Fibroblast of pulmonary artery (primary cell): ENCODE data around the gene MTHFD1L.

Experiments used
- DNase-seq: peaks from one replicate; pipeline ENCODE4 v3.0.0-alpha.2; 2010; ENCODE audit warnings: low read depth
- H3K4me3 ChIP-seq: replicated peaks from 2 replicates; pipeline ENCODE4 v1.5.1; 2011; ENCODE audit warnings: low read depth, mild to moderate bottlenecking, control low read depth, low read length, moderate library complexity
- TF ChIP-seq, protein P1 (sequence below): IDR thresholded peaks from 2 replicates; pipeline ENCODE4 v1.5.1; 2011; ENCODE audit warnings: mild to moderate bottlenecking, control low read depth, low read length, inconsistent platforms; ENCODE audit errors: missing control alignments

The MTHFD1L gene

DNA sequence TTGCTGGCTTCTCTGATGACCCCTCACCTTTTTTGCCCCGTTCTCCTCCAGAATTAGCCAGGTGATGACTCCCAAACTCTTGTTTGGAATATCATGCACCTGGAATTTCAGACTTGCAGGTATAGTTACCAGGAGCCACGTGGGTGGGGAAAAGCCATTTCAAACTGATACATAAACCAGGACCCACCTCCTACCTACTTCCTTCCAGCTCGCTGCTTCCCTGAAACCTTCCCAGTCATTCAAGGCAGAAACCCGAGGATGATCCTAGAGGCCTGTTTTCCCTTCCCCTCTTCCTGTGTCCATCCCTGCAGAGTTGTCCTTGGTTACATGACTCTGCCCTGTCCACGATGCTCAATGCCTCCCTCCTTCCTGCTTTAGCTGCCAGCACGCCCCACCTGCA, 101.9 kb downstream of the MTHFD1L start:
- TF ChIP-seq, protein P1, sequence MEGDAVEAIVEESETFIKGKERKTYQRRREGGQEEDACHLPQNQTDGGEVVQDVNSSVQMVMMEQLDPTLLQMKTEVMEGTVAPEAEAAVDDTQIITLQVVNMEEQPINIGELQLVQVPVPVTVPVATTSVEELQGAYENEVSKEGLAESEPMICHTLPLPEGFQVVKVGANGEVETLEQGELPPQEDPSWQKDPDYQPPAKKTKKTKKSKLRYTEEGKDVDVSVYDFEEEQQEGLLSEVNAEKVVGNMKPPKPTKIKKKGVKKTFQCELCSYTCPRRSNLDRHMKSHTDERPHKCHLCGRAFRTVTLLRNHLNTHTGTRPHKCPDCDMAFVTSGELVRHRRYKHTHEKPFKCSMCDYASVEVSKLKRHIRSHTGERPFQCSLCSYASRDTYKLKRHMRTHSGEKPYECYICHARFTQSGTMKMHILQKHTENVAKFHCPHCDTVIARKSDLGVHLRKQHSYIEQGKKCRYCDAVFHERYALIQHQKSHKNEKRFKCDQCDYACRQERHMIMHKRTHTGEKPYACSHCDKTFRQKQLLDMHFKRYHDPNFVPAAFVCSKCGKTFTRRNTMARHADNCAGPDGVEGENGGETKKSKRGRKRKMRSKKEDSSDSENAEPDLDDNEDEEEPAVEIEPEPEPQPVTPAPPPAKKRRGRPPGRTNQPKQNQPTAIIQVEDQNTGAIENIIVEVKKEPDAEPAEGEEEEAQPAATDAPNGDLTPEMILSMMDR = no peak
- no peak overlapping the region for H3K4me3 ChIP-seq
- no peak for DNase-seq

DNA sequence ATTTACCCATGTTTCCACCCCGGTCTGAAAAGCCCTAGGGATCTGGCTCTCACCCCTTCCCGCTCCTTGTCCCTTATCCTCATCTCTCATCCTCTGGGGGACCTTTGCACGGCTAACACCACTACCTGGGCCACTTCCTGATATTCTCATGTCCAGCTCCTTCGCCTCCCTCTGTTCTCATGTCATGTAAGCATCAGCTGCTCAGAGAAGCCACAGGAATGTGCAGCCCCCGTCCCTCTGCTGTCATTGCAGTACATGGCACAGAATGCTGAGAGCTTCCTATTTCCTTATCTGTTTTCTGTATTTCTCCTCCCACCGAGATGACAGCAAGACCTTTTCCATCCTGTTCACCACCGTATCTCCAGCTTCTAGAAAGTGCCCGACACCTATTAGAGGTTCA, 102.4 kb downstream of the MTHFD1L start:
- TF ChIP-seq, protein P1 = no peak
- DNase-seq = no peak
- no peak overlapping the region for H3K4me3 ChIP-seq

DNA sequence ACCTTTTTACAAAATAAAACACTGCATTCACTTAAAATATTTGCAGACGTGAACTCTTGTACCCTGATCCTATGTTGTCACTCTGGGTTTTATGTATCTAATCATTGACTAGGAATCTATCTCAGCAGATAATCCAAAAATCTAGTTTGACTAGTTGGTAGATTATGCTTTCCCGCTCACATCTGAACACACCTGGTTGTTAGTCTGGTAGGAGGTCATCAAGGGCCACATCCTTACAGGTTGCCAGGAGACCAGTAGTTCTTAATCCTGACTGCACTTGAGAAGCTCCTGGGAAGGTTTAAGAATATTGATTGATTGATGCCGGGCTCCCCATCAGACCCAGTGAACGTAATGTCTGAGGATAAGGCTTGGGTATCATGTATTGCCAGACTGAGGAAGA, 104.4 kb downstream of the MTHFD1L start:
- no peak for DNase-seq
- TF ChIP-seq, protein P1 = no peak
- no peak overlapping the region for H3K4me3 ChIP-seq

DNA sequence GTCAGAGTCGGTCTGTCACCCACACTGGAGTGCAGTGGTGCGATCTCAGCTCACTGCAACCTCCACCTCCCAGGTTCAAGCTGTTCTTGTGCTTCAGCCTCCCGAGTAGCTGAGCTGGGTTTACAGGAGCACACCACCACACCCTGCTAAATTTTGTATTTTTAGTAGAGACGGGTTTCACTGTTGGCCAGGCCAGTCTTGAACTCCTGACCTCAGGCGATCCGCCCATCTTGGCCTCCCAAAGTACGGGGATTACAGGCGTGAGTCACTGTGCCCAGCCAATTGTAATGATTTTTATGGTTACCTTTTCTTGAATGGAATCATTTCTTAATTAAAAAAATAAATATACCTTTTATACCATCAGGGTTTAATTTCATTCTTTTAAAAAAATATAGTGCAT, 105.7 kb downstream of the MTHFD1L start:
- H3K4me3 ChIP-seq = no peak overlapping the region
- TF ChIP-seq, protein P1 = no peak
- no peak for DNase-seq

DNA sequence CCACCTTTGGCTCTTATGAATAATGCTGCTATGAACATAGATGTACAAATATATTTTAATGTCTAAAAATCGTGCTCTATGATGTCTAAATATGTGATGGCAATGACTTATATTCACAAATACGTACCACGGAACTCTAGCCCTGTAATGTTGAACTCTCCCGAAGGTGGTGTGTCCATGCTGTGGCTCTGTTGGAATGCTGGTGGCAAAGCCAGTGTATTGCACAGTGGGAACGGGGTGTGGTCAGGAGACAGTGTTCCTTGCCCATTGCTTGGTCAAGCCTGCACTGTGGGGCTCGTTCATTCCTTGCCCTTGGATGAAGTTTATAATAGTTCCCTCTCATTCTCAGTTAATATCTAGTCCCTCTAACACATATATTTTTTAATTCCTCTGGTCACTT, 109.6 kb downstream of the MTHFD1L start:
- TF ChIP-seq, protein P1 = no peak
- no peak overlapping the region for H3K4me3 ChIP-seq
- DNase-seq = no peak

DNA sequence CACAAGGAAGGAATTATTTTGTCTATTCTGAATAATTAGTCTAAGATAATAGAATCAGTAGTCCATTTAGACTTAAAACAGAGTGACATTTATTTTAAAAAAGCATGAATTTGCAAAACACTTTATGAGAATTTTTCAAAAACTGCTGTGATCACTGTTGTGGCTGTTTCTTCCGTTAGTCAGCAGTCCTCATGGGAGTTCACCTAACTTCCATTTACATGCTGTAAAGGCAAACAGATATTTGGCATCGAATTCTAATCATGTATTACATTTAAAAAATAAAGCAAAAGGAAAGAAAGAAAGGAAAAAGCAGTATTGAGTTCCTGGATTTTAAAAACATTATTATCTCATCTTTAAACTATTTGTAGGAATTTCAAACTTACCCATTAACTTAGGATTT, 111.8 kb downstream of the MTHFD1L start:
- no peak overlapping the region for H3K4me3 ChIP-seq
- TF ChIP-seq, protein P1 = no peak
- DNase-seq = peak; percentile 16

DNA sequence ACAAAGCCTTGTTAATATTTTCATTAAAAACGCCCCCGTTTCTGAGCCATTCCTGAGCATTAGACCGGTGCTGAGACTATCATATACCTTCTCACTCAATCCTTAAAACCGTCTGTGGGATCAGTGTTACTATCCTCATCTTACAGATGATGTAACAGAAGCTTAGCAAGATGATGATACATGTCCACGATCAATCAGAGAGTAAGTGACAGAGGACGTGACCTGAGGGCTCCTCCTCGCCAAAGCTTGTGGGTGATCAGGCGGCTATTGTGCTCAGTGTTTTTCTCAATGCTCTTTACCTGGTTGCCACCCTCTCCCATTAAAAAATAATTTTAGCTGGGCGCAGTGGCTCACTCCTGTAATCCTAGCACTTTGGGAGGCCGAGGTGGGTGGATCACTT, 113.1 kb downstream of the MTHFD1L start:
- TF ChIP-seq, protein P1 = no peak
- DNase-seq = no peak
- no peak overlapping the region for H3K4me3 ChIP-seq
